A673 (cell line): ENCODE measurements around the gene FBLN2.

Experiments used
- CTCF ChIP-seq: fragments of 300-800, 200-600 bp; sonication (generic); conservative IDR thresholded peaks from 2 replicates; pipeline ENCODE4 v1.5.1; 2017; ENCODE audit warnings: low read depth, mild to moderate bottlenecking, antibody characterized with exemption, low read length, moderate library complexity, mixed read lengths
- EZH2 ChIP-seq: fragments of 200-600 bp; sonication (generic); IDR thresholded peaks from 2 replicates; pipeline ENCODE4 v1.6.1; 2017; ENCODE audit warnings: borderline replicate concordance, low read depth, mild to moderate bottlenecking, mixed read lengths, antibody characterized with exemption, low read length; ENCODE audit not compliant: poor library complexity, severe bottlenecking

- TF ChIP-seq CTCF, result no peak
- TF ChIP-seq EZH2, result no peak
These were observed 104.8 kb downstream of the FBLN2 start for GRCh38 chr3:13653631-13654279.
